GM12878 (cell line): ENCODE measurements around the gene PANK1. TPM values are rescaled to one million over a fixed set of nuclear protein-coding genes. Genes with fewer than 3 reads are reported as not detected.

Experiments
- BACH1 ChIP-seq: fragments of 450-650 bp; IDR thresholded peaks from 2 replicates; pipeline ENCODE4 v1.6.1; 2017; ENCODE audit warnings: mild to moderate bottlenecking, borderline replicate concordance
- CHD2 ChIP-seq: IDR thresholded peaks from 2 replicates; pipeline ENCODE4 v1.6.1; 2011; ENCODE audit warnings: low read depth, low read length, improper control_type of control experiment, borderline replicate concordance
- CTCF ChIP-seq, 3 experiments: IDR thresholded peaks in 2 of 3; conservative IDR thresholded peaks in 1 of 3; 2 replicates each; pipeline ENCODE4 v1.5.1; 2011; ENCODE audit warnings: low read depth in 3 of 3, low read length in 3 of 3, mild to moderate bottlenecking in 3 of 3, control low read depth in 2 of 3, moderate library complexity in 2 of 3, inconsistent platforms in 1 of 3, mixed read lengths in 1 of 3; ENCODE audit not compliant: control insufficient read depth in 2 of 3, insufficient read depth in 1 of 3; ENCODE audit errors: extremely low read depth in 1 of 3
- ELK1 ChIP-seq: IDR thresholded peaks from 2 replicates; pipeline ENCODE4 v1.6.1; 2012; ENCODE audit warnings: low read depth, low read length, improper control_type of control experiment
- FOXK2 ChIP-seq: fragments of 450-650 bp; IDR thresholded peaks from 2 replicates; pipeline ENCODE4 v1.6.1; 2017; ENCODE audit warnings: mild to moderate bottlenecking, moderate library complexity
- IKZF1 ChIP-seq: fragments of 450-650 bp; conservative IDR thresholded peaks from 2 replicates; pipeline ENCODE4 v1.6.1; 2017; ENCODE audit warnings: antibody characterized with exemption, mild to moderate bottlenecking
- KDM1A ChIP-seq: fragments of 200-600 bp; sonication (generic); IDR thresholded peaks from 2 replicates; pipeline ENCODE4 v1.6.1; 2016; ENCODE audit warnings: borderline replicate concordance
- MTA3 ChIP-seq: IDR thresholded peaks from 2 replicates; pipeline ENCODE4 v1.6.1; 2012; ENCODE audit warnings: low read length, inconsistent platforms, borderline replicate concordance
- NBN ChIP-seq: fragments of 450-650 bp; IDR thresholded peaks from 2 replicates; pipeline ENCODE4 v1.6.1; 2016
- POU2F2 ChIP-seq: IDR thresholded peaks from 3 replicates; pipeline ENCODE4 v1.6.1; 2011; ENCODE audit warnings: low read depth, mild to moderate bottlenecking, low read length, borderline replicate concordance
- RAD21 ChIP-seq: IDR thresholded peaks from 2 replicates; pipeline ENCODE4 v1.6.1; 2011; ENCODE audit warnings: mild to moderate bottlenecking, low read depth, low read length, moderate library complexity; ENCODE audit not compliant: insufficient read depth
- RAD51 ChIP-seq: fragments of 450-650 bp; IDR thresholded peaks from 2 replicates; pipeline ENCODE4 v1.6.1; 2016; ENCODE audit warnings: moderate library complexity, mild to moderate bottlenecking, inconsistent platforms
- RCOR1 ChIP-seq: conservative IDR thresholded peaks from 2 replicates; pipeline ENCODE4 v1.6.1; 2012; ENCODE audit warnings: low read depth, low read length, improper control_type of control experiment
- SUPT20H ChIP-seq: IDR thresholded peaks from 2 replicates; pipeline ENCODE4 v1.6.1; 2011; ENCODE audit warnings: low read depth, mild to moderate bottlenecking, low read length, moderate library complexity, borderline replicate concordance; ENCODE audit not compliant: control insufficient read depth
- TCF12 ChIP-seq: IDR thresholded peaks from 2 replicates; pipeline ENCODE4 v1.6.1; 2011; ENCODE audit warnings: low read depth, mild to moderate bottlenecking, low read length
- TCF3 ChIP-seq: IDR thresholded peaks from 2 replicates; pipeline ENCODE4 v1.6.1; 2012; ENCODE audit warnings: low read depth, mild to moderate bottlenecking, low read length, borderline replicate concordance; ENCODE audit not compliant: insufficient read depth
- polyA plus RNA-seq, 11 experiments: library from polyadenylated mRNA; depleted of rRNA in 4 of 11; unstranded in 6 of 11; stranded (reverse) in 5 of 11; fragments of >200 nt; fragmentation: Nextera tagmentation in 4 of 11; fragmentation: Illumina TruSeq in 1 of 11; extraction: Ambion mirVana in 4 of 11; extraction: Trizol in 1 of 11; gene quantifications; 1 replicate in 1 of 11; 2 replicates in 10 of 11; pipeline versions ENCODE4 v1.2.1 to v1.2.3, GENCODE V29; 2011 to 2016; ENCODE audit warnings: inconsistent platforms in 2 of 11, missing spikeins in 2 of 11, low read depth in 1 of 11
- total RNA-seq, 4 experiments: library from RNA; depleted of rRNA in 3 of 4; stranded (reverse); fragments of >200 nt in 3 of 4; fragmentation: Illumina TruSeq in 1 of 4; extraction: Trizol in 1 of 4; gene quantifications; 2 replicates each; pipeline versions ENCODE4 v1.2.1 to v1.2.3, GENCODE V29; 2013 to 2021
- TF ChIP-seq, protein P1 (sequence below): fragments of 450-650 bp; IDR thresholded peaks from 2 replicates; pipeline ENCODE4 v1.6.1; 2016; ENCODE audit warnings: mild to moderate bottlenecking, moderate library complexity, borderline replicate concordance
- TF ChIP-seq, protein P2 (sequence below): IDR thresholded peaks from 2 replicates; pipeline ENCODE4 v1.6.1; 2012; ENCODE audit warnings: mild to moderate bottlenecking, low read depth, low read length

The PANK1 gene
- total and polyA plus RNA-seq, 10 of the 15 experiments (the other 5 are each of a cell fraction or from before 2014, with no cell fraction given) = 1.9 to 10.6 (median 5.8) TPM

DNA sequence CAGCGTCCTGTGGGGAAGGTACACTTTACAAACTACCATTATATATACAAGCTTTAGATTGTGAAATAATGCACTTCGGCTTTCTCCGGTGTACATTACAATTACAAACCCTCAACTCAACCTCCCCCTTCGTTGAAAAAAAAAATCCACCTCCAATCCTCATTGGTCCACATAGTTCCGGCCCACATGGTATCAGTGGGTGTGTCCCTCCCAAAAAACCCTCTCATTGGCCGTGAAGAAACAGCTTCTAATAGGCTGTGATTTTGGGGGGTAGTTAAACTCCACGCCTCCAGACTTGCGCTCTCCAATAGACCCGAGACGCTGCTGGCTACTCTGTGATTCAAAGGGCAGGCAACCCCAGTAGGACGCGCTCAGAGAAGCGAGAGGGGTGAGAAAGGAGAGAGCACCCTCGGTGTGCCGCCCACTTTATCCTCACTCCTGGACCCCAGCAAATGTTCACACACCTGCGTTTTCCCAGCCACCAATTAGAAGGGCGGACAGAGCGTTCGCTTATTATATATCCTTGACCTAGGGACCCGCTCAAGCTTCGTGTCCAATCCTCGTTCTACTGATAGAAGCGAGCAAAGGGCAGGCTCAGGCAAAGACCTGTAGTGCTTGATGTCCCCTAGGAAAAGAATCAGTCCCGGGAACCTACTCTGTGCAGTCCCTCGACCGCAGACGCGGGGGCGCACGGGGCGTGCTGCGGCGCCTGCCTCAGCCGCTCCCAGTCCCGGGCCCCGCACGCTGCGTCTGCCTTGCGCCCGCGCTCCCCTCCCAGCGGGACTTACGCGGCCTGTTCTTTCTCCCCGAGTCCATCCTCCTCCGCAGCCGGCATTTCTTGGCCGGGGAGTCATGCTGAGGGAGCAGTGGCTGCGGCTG is 991 bp downstream of the PANK1 start (continued):
- 0 out of 2 replicates have a peak, but pooled peaks have one; percentile 44 for TF ChIP-seq TCF12
- peak; percentile 75; the same call in 1 of the 2 replicates for TF ChIP-seq RAD51
- TF ChIP-seq, protein P1, sequence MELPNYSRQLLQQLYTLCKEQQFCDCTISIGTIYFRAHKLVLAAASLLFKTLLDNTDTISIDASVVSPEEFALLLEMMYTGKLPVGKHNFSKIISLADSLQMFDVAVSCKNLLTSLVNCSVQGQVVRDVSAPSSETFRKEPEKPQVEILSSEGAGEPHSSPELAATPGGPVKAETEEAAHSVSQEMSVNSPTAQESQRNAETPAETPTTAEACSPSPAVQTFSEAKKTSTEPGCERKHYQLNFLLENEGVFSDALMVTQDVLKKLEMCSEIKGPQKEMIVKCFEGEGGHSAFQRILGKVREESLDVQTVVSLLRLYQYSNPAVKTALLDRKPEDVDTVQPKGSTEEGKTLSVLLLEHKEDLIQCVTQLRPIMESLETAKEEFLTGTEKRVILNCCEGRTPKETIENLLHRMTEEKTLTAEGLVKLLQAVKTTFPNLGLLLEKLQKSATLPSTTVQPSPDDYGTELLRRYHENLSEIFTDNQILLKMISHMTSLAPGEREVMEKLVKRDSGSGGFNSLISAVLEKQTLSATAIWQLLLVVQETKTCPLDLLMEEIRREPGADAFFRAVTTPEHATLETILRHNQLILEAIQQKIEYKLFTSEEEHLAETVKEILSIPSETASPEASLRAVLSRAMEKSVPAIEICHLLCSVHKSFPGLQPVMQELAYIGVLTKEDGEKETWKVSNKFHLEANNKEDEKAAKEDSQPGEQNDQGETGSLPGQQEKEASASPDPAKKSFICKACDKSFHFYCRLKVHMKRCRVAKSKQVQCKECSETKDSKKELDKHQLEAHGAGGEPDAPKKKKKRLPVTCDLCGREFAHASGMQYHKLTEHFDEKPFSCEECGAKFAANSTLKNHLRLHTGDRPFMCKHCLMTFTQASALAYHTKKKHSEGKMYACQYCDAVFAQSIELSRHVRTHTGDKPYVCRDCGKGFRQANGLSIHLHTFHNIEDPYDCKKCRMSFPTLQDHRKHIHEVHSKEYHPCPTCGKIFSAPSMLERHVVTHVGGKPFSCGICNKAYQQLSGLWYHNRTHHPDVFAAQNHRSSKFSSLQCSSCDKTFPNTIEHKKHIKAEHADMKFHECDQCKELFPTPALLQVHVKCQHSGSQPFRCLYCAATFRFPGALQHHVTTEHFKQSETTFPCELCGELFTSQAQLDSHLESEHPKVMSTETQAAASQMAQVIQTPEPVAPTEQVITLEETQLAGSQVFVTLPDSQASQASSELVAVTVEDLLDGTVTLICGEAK = no peak
- TF ChIP-seq KDM1A = no peak
- no peak for TF ChIP-seq ELK1
- TF ChIP-seq, protein P2, sequence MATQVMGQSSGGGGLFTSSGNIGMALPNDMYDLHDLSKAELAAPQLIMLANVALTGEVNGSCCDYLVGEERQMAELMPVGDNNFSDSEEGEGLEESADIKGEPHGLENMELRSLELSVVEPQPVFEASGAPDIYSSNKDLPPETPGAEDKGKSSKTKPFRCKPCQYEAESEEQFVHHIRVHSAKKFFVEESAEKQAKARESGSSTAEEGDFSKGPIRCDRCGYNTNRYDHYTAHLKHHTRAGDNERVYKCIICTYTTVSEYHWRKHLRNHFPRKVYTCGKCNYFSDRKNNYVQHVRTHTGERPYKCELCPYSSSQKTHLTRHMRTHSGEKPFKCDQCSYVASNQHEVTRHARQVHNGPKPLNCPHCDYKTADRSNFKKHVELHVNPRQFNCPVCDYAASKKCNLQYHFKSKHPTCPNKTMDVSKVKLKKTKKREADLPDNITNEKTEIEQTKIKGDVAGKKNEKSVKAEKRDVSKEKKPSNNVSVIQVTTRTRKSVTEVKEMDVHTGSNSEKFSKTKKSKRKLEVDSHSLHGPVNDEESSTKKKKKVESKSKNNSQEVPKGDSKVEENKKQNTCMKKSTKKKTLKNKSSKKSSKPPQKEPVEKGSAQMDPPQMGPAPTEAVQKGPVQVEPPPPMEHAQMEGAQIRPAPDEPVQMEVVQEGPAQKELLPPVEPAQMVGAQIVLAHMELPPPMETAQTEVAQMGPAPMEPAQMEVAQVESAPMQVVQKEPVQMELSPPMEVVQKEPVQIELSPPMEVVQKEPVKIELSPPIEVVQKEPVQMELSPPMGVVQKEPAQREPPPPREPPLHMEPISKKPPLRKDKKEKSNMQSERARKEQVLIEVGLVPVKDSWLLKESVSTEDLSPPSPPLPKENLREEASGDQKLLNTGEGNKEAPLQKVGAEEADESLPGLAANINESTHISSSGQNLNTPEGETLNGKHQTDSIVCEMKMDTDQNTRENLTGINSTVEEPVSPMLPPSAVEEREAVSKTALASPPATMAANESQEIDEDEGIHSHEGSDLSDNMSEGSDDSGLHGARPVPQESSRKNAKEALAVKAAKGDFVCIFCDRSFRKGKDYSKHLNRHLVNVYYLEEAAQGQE = no peak
- TF ChIP-seq BACH1 = 0 out of 2 replicates have a peak, but pooled peaks have one; percentile 26
- TF ChIP-seq POU2F2 = peak; percentile 68; the same call in 2 of the 3 replicates
- no peak for TF ChIP-seq CTCF (IDR thresholded peaks at IDR 0.05 in 2 of 3, conservative IDR thresholded peaks at IDR 0.05 in 1 of 3; ENCODE audit: control insufficient read depth in 2 of 3, extremely low read depth in 1 of 3, insufficient read depth in 1 of 3, low read depth in 3 of 3, low read length in 3 of 3)
- TF ChIP-seq TCF3 = peak; percentile 34; the same call in 1 of the 2 replicates
- no peak for TF ChIP-seq FOXK2
- TF ChIP-seq IKZF1 = no peak; the same call in 1 of the 2 replicates
- no peak for TF ChIP-seq RCOR1
- TF ChIP-seq NBN = 0 out of 2 replicates have a peak, but pooled peaks have one; percentile 42
- peak; percentile 40; the same call in 1 of the 2 replicates for TF ChIP-seq CHD2
- TF ChIP-seq SUPT20H = no peak
- no peak for TF ChIP-seq MTA3
- TF ChIP-seq RAD21 = no peak
